GM18520 (cell line): Measurements from ENCODE around the gene ACTBL2.
"Not testable (repeated sequence)": the region's sequence is repeated elsewhere in the genome, so short reads cannot be mapped to it uniquely, and the experiment has no call there.

Source experiments
- ATAC-seq: cut with Tn5 transposase; IDR thresholded peaks from one replicate; pipeline ENCODE4 v1.9.1; 2021; ENCODE audit not compliant: unreplicated experiment

The ACTBL2 gene

GRCh38 chr5:57494104-57495098, 11.8 kb upstream of the ACTBL2 start:
- peak; percentile 37 for ATAC-seq

- no peak for ATAC-seq
These were observed 10.4 kb upstream of the ACTBL2 start for GRCh38 chr5:57493034-57493433.

- no peak for ATAC-seq
These were observed 10.0 kb upstream of the ACTBL2 start for GRCh38 chr5:57492632-57493031.

GRCh38 chr5:57491369-57491965, 8.9 kb upstream of the ACTBL2 start:
- ATAC-seq: no peak

GRCh38 chr5:57488215-57488955, 5.8 kb upstream of the ACTBL2 start:
- no peak for ATAC-seq

- no peak for ATAC-seq
These were observed 3.5 kb upstream of the ACTBL2 start for GRCh38 chr5:57486027-57486602.

GRCh38 chr5:57478826-57479225, 3.8 kb downstream of the ACTBL2 start:
- no peak for ATAC-seq

GRCh38 chr5:57476601-57477056, 6.0 kb downstream of the ACTBL2 start:
- no peak for ATAC-seq

GRCh38 chr5:57470339-57470738, 12.3 kb downstream of the ACTBL2 start:
- ATAC-seq: no peak

- ATAC-seq: no peak
These were observed 14.0 kb downstream of the ACTBL2 start for GRCh38 chr5:57468481-57469163.

- no peak for ATAC-seq
These were observed 16.1 kb downstream of the ACTBL2 start for GRCh38 chr5:57466544-57466943.

- not testable (repeated sequence) for ATAC-seq
These were observed 22.6 kb downstream of the ACTBL2 start for GRCh38 chr5:57460056-57460455.

GRCh38 chr5:57458443-57458842, 24.2 kb downstream of the ACTBL2 start:
- no peak for ATAC-seq

GRCh38 chr5:57456531-57457135, 26.0 kb downstream of the ACTBL2 start:
- ATAC-seq: no peak

GRCh38 chr5:57455511-57456455, 26.8 kb downstream of the ACTBL2 start:
- no peak for ATAC-seq

- no peak for ATAC-seq
These were observed 27.7 kb downstream of the ACTBL2 start for GRCh38 chr5:57454896-57455295.

- no peak for ATAC-seq
These were observed 28.9 kb downstream of the ACTBL2 start for GRCh38 chr5:57453728-57454127.

- no peak for ATAC-seq
These were observed 29.7 kb downstream of the ACTBL2 start for GRCh38 chr5:57452885-57453284.
